ENCODE measurements around the gene KCMF1.

- no peak for TF ChIP-seq POLR2A (IDR thresholded peaks at IDR 0.05)
- TF ChIP-seq CTCF (IDR thresholded peaks at IDR 0.05) = no peak
These were observed 39.4 kb downstream of the KCMF1 start for GRCh38 chr2:85010404-85010803.

Measured in heart left ventricle (tissue), 13 donors.